Cardiac muscle cell (in vitro differentiated cells and primary cell): ENCODE results near the gene OVCA2. TPM values are rescaled to one million over a fixed set of nuclear protein-coding genes. Genes with fewer than 3 reads are reported as not detected.
A peak's percentile ranks its signal among the peaks of the same experiment; 100 is the strongest.

Experiments used
- DNase-seq, 2 donors: peaks; one replicate each; pipeline versions ENCODE4 v3.0.0 to v3.0.0-alpha.2; 2010 to 2017; ENCODE audit warnings: low read depth in 1 of 2, low spot score in 1 of 2
- H3K27ac ChIP-seq: fragments of 200-600 bp; sonication (generic); 2 replicates; pipeline ENCODE4 v1.5.1; 2016
- H3K27me3 ChIP-seq: fragments of 200-600 bp; sonication (generic); 2 replicates; pipeline ENCODE4 v1.6.0; 2016; ENCODE audit warnings: control low read depth
- H3K36me3 ChIP-seq: fragments of 200-600 bp; sonication (generic); 2 replicates; pipeline ENCODE4 v1.5.1; 2016; ENCODE audit warnings: control low read depth
- H3K4me1 ChIP-seq: fragments of 200-600 bp; sonication (generic); 2 replicates; pipeline ENCODE4 v1.8.1; 2017; ENCODE audit warnings: low read depth, mild to moderate bottlenecking, mixed run types
- H3K4me3 ChIP-seq: fragments of 200-600 bp; sonication (generic); 2 replicates; pipeline ENCODE4 v1.5.1; 2016; ENCODE audit warnings: mild to moderate bottlenecking
- H3K9me3 ChIP-seq: fragments of 200-600 bp; sonication (generic); 2 replicates; pipeline ENCODE4 v1.5.1; 2017; ENCODE audit warnings: low read depth, mild to moderate bottlenecking, control low read depth
- polyA plus RNA-seq: library from polyadenylated mRNA; unstranded; fragments of >200 nt; fragmentation: Nextera tagmentation; extraction: Ambion mirVana; gene quantifications from 2 replicates; pipeline ENCODE4 v1.2.1, GENCODE V29; 2016
- total RNA-seq: library from RNA; depleted of rRNA; stranded (reverse); fragments of >200 nt; gene quantifications from 2 replicates; pipeline ENCODE4 v1.2.3, GENCODE V29; 2016
- TF ChIP-seq, protein P1 (sequence below): IDR thresholded peaks from 2 replicates; pipeline ENCODE4 v1.5.1; 2012; ENCODE audit warnings: low read depth, mild to moderate bottlenecking, low read length

Gene OVCA2
- total and polyA plus RNA-seq, 2 experiments from 2014 or later, result 36.8 to 40.6 TPM

GRCh38 chr17:2070241-2071023 is 28.6 kb downstream of the OVCA2 start:
- Histone ChIP-seq H3K4me3 (no peak overlapping the region), H3K4me1 (peaks cover 10% of the 10 kb centered on the region), H3K9me3 (no peaks in the 10 kb centered on the region), H3K27ac (no peak overlapping the region), H3K27me3 (no peaks in the 10 kb centered on the region), H3K36me3 (no peaks in the 10 kb centered on the region)
- DNase-seq, result no peak
- TF ChIP-seq, protein P1, sequence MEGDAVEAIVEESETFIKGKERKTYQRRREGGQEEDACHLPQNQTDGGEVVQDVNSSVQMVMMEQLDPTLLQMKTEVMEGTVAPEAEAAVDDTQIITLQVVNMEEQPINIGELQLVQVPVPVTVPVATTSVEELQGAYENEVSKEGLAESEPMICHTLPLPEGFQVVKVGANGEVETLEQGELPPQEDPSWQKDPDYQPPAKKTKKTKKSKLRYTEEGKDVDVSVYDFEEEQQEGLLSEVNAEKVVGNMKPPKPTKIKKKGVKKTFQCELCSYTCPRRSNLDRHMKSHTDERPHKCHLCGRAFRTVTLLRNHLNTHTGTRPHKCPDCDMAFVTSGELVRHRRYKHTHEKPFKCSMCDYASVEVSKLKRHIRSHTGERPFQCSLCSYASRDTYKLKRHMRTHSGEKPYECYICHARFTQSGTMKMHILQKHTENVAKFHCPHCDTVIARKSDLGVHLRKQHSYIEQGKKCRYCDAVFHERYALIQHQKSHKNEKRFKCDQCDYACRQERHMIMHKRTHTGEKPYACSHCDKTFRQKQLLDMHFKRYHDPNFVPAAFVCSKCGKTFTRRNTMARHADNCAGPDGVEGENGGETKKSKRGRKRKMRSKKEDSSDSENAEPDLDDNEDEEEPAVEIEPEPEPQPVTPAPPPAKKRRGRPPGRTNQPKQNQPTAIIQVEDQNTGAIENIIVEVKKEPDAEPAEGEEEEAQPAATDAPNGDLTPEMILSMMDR, result no peak

GRCh38 chr17:2071024-2071385 is 29.2 kb downstream of the OVCA2 start:
- no peaks in the 10 kb centered on the region for H3K36me3 ChIP-seq
- TF ChIP-seq, protein P1, result no peak
- H3K4me1 ChIP-seq, result peaks cover 16% of the 10 kb centered on the region
- DNase-seq, result no peak
- H3K27me3 ChIP-seq, result no peaks in the 10 kb centered on the region
- no peak overlapping the region for H3K4me3 ChIP-seq
- H3K9me3 ChIP-seq, result no peaks in the 10 kb centered on the region
- no peak overlapping the region for H3K27ac ChIP-seq

- TF ChIP-seq, protein P1, result no peak
- H3K4me3 ChIP-seq, result no peak overlapping the region
- peak in 1 of 2 donors; percentile 80 for DNase-seq
- H3K36me3 ChIP-seq, result no peaks in the 10 kb centered on the region
- H3K4me1 ChIP-seq, result peaks cover 23% of the 10 kb centered on the region
- H3K27me3 ChIP-seq, result no peaks in the 10 kb centered on the region
- no peaks in the 10 kb centered on the region for H3K9me3 ChIP-seq
- no peak overlapping the region for H3K27ac ChIP-seq
These were observed 29.8 kb downstream of the OVCA2 start for GRCh38 chr17:2071455-2072281.

GRCh38 chr17:2074919-2075318 is 33.1 kb downstream of the OVCA2 start:
- peak overlapping the region; percentile 85 for H3K27ac ChIP-seq
- TF ChIP-seq, protein P1, result no peak
- peaks cover 35% of the 10 kb centered on the region for H3K4me1 ChIP-seq

DNA sequence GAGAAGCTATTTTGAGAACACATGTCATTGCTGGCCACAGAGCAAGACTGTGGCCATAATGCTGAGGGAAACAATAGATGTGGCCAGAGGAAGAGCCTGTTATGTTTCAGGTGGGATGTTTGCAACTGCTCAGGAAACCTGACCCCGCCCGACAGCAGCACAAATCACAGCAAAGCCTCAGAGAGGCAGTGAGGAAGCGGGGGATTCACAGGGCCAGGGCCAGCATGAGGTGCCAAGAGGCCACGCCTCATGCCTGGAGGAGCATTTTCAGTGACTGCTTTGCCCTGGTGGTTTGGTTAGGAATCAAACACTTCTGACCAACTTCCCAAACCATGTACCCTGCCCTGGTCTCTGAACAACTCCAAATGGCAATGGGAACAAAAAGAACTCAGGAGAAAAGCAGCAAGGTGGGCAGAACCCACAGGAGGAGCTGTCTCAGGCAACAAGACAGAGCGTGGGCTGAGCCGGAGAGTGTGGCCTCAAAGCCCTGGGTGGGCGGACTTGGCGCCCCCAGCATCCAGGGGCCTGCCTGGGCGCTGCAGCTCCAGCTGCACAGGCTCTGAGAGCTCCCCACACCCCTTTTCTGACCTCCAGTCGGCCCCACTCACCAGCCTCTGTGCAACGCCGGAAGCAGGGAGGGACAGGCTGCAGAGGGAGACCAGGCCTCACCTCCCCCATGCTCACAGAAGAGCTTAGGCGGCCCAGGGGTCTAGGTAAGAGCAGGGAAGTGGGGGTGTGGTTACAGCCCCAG is 33.7 kb downstream of the OVCA2 start:
- peak; percentile 39 to 74 for DNase-seq
- Histone ChIP-seq H3K4me1 (peaks cover 35% of the 10 kb centered on the region), H3K9me3 (no peaks in the 10 kb centered on the region), H3K27me3 (no peaks in the 10 kb centered on the region), H3K4me3 (no peak overlapping the region), H3K36me3 (peaks cover 12% of the 10 kb centered on the region), H3K27ac (peak overlapping the region; percentile 85)
- TF ChIP-seq, protein P1, result peak; percentile 11

More at GRCh38 chr17:2074919-2075318, 33.1 kb downstream of the OVCA2 start:
- DNase-seq, result no peak
- no peaks in the 10 kb centered on the region for H3K27me3 ChIP-seq
- H3K36me3 ChIP-seq, result peaks cover 8% of the 10 kb centered on the region
- no peak overlapping the region for H3K4me3 ChIP-seq
- H3K9me3 ChIP-seq, result no peaks in the 10 kb centered on the region
